Osteocyte (in vitro differentiated cells): Measurements from ENCODE around the gene TRAPPC13. TPM values are rescaled to one million over a fixed set of nuclear protein-coding genes. Genes with fewer than 3 reads are reported as not detected.
"Not testable (repeated sequence)": the region's sequence is repeated elsewhere in the genome, so short reads cannot be mapped to it uniquely, and the experiment has no call there.

Experiments used
- DNase-seq: peaks from one replicate; pipeline ENCODE4 v3.0.0; 2021; ENCODE audit warnings: mixed read lengths; ENCODE audit not compliant: unreplicated experiment; ENCODE audit errors: extremely low spot score
- H3K27ac Mint-ChIP-seq: one replicate; pipeline ENCODE4 v1.8.0; 2021; ENCODE audit warnings: mild to moderate bottlenecking, mixed read lengths; ENCODE audit not compliant: unreplicated experiment
- H3K27me3 Mint-ChIP-seq: one replicate; pipeline ENCODE4 v1.8.0; 2021; ENCODE audit warnings: mixed read lengths; ENCODE audit not compliant: unreplicated experiment
- H3K36me3 Mint-ChIP-seq: one replicate; pipeline ENCODE4 v1.8.0; 2021; ENCODE audit warnings: mixed read lengths; ENCODE audit not compliant: unreplicated experiment
- H3K4me1 Mint-ChIP-seq: one replicate; pipeline ENCODE4 v1.8.0; 2021; ENCODE audit warnings: mixed read lengths; ENCODE audit not compliant: unreplicated experiment
- H3K4me3 Mint-ChIP-seq: one replicate; pipeline ENCODE4 v1.8.0; 2021; ENCODE audit warnings: mild to moderate bottlenecking, moderate library complexity, mixed read lengths; ENCODE audit not compliant: unreplicated experiment
- H3K9me3 Mint-ChIP-seq: one replicate; pipeline ENCODE4 v1.8.0; 2021; ENCODE audit warnings: mixed read lengths; ENCODE audit not compliant: unreplicated experiment
- CTCF ChIP-seq: fragments of 200-600 bp; sonication (generic); IDR thresholded peaks from 2 replicates; pipeline ENCODE4 v1.5.0; 2021; ENCODE audit warnings: antibody characterized with exemption, mild to moderate bottlenecking, moderate library complexity
- total RNA-seq: library from RNA; stranded (reverse); gene quantifications from 2 replicates; pipeline ENCODE4 v1.2.1, GENCODE V29; 2021

Gene TRAPPC13
- total RNA-seq, 1 donor from 2014 or later = 17.9 TPM

GRCh38 chr5:65612298-65612907, 12.4 kb upstream of the TRAPPC13 start:
- no peak for DNase-seq
- no peaks in the 10 kb centered on the region for H3K27me3 Mint-ChIP-seq

GRCh38 chr5:65620021-65620420, 4.8 kb upstream of the TRAPPC13 start:
- Mint-ChIP-seq H3K27ac (no peak overlapping the region), H3K36me3 (peaks cover 10% of the 10 kb centered on the region), H3K4me3 (no peak overlapping the region), H3K4me1 (peaks cover 17% of the 10 kb centered on the region), H3K9me3 (no peaks in the 10 kb centered on the region), H3K27me3 (no peaks in the 10 kb centered on the region)
- DNase-seq = no peak
- TF ChIP-seq CTCF = no peak

More at GRCh38 chr5:65612298-65612907, 12.4 kb upstream of the TRAPPC13 start:
- Mint-ChIP-seq H3K36me3 (peaks cover 59% of the 10 kb centered on the region), H3K9me3 (no peaks in the 10 kb centered on the region), H3K4me3 (no peak overlapping the region), H3K4me1 (no peaks in the 10 kb centered on the region), H3K27ac (no peak overlapping the region)
- no peak for TF ChIP-seq CTCF

- Mint-ChIP-seq H3K4me3 (peak overlapping the region; percentile 99), H3K4me1 (peaks cover 28% of the 10 kb centered on the region)
- not testable (repeated sequence) for H3K36me3 Mint-ChIP-seq, DNase-seq, H3K27me3 Mint-ChIP-seq, H3K27ac Mint-ChIP-seq, H3K9me3 Mint-ChIP-seq
These were observed 2.9 kb upstream of the TRAPPC13 start for GRCh38 chr5:65621961-65622360.

- DNase-seq = no peak
- Mint-ChIP-seq H3K36me3 (peaks cover 5% of the 10 kb centered on the region), H3K27me3 (no peaks in the 10 kb centered on the region), H3K4me1 (peaks cover 31% of the 10 kb centered on the region), H3K4me3 (peak overlapping the region; percentile 99), H3K9me3 (no peaks in the 10 kb centered on the region), H3K27ac (peak overlapping the region; percentile 94)
- TF ChIP-seq CTCF = no peak
These were observed 1.3 kb upstream of the TRAPPC13 start for GRCh38 chr5:65623482-65623881.

GRCh38 chr5:65624025-65624570, 729 bp upstream of the TRAPPC13 start, which contains the start of gene TRIM23:
Gene TRIM23, minus strand, starts transcription at chr5:65624333. Its CDS starts 59 bp downstream, at chr5:65624274.
- TF ChIP-seq CTCF = peak; percentile 4
- H3K27me3 Mint-ChIP-seq = no peaks in the 10 kb centered on the region
- H3K9me3 Mint-ChIP-seq = no peaks in the 10 kb centered on the region
- H3K4me1 Mint-ChIP-seq = peaks cover 31% of the 10 kb centered on the region
- peak within 1 kb of the TSS; percentile 94 for H3K27ac Mint-ChIP-seq
- peaks cover 5% of the 10 kb centered on the region for H3K36me3 Mint-ChIP-seq
- H3K4me3 Mint-ChIP-seq = peak within 1 kb of the TSS; percentile 99
- DNase-seq = peak; percentile 97
